ENCODE measurements around the gene MAP3K20. TPM values are rescaled to one million over a fixed set of nuclear protein-coding genes. Genes with fewer than 3 reads are reported as not detected.

Gene MAP3K20
- total RNA-seq, 1 donor from 2014 or later = 11.8 TPM

DNA sequence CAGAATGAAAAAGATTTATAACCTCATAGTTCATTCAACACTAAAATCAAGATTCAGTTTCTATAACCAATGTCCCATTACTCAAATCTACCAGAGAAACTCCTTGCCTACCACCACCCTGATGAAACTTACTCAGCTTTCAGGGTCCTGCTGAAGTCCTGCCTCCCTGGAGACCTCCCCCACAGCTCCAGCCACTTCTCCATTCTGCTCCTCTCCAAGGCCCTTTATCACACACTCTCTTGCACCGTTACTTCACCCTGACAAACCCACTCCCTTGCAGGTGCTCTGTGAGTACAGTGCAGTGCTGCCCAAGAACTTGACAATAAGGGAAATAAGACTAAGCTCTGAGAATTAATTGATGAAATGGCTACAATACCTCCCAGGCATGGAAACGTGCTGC is 195.5 kb downstream of the MAP3K20 start:
- Mint-ChIP-seq H3K4me3 (ENCODE audit: unreplicated experiment) (no peak overlapping the region), H3K36me3 (ENCODE audit: low read depth, unreplicated experiment) (no peaks in the 10 kb centered on the region), H3K27me3 (ENCODE audit: unreplicated experiment) (no peaks in the 10 kb centered on the region), H3K9me3 (ENCODE audit: unreplicated experiment) (no peaks in the 10 kb centered on the region), H3K27ac (ENCODE audit: unreplicated experiment) (no peak overlapping the region), H3K4me1 (ENCODE audit: unreplicated experiment) (no peaks in the 10 kb centered on the region)
- no peak for DNase-seq (ENCODE audit: low spot score)
- TF ChIP-seq, protein P1, sequence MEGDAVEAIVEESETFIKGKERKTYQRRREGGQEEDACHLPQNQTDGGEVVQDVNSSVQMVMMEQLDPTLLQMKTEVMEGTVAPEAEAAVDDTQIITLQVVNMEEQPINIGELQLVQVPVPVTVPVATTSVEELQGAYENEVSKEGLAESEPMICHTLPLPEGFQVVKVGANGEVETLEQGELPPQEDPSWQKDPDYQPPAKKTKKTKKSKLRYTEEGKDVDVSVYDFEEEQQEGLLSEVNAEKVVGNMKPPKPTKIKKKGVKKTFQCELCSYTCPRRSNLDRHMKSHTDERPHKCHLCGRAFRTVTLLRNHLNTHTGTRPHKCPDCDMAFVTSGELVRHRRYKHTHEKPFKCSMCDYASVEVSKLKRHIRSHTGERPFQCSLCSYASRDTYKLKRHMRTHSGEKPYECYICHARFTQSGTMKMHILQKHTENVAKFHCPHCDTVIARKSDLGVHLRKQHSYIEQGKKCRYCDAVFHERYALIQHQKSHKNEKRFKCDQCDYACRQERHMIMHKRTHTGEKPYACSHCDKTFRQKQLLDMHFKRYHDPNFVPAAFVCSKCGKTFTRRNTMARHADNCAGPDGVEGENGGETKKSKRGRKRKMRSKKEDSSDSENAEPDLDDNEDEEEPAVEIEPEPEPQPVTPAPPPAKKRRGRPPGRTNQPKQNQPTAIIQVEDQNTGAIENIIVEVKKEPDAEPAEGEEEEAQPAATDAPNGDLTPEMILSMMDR (IDR thresholded peaks at IDR 0.05; ENCODE audit: unreplicated experiment) = no peak

DNA sequence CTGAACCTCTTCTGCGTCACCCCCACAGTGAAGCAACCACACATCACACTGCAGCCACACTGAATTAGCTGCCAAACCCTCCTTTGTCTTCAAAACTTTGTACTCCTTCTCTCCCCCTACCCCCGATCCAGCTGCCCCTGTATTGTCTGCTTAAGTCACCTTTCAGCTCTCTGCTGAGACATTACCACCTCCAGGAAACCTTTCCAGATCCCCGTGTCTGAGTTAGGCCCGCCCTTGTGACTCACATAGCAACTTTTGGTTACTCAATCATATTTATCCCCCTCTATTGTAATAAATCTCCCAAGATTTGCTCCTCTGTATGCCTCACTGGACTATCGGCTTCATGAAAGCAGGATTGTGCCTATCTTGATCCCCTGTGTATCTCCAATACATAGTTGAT is 196.2 kb downstream of the MAP3K20 start:
- TF ChIP-seq, protein P1 (IDR thresholded peaks at IDR 0.05; ENCODE audit: unreplicated experiment) = no peak
- Mint-ChIP-seq H3K36me3 (ENCODE audit: low read depth, unreplicated experiment) (no peaks in the 10 kb centered on the region), H3K4me1 (ENCODE audit: unreplicated experiment) (no peaks in the 10 kb centered on the region), H3K4me3 (ENCODE audit: unreplicated experiment) (no peak overlapping the region), H3K27me3 (ENCODE audit: unreplicated experiment) (no peaks in the 10 kb centered on the region), H3K9me3 (ENCODE audit: unreplicated experiment) (no peaks in the 10 kb centered on the region), H3K27ac (ENCODE audit: unreplicated experiment) (no peak overlapping the region)
- no peak for DNase-seq (ENCODE audit: low spot score)

DNA sequence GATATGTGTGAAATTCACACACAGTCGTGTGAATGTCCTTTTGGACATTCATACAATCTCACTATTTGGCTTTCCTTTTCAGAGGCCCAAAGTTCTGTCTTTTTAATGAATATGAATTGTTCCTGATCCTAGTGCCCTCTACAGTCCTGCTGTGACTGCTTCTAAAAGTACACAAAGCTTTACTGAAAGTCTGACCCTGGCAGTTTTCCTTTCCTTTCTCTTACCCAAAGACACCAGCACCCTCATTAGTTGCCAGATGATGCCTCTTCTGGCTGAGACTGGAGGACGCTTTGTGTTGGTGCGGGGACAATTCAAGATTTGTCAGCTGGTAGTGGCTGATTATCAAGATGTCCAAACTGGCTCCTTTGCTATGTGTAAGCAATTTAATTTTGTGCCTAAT is 197.2 kb downstream of the MAP3K20 start:
- Mint-ChIP-seq H3K27ac (ENCODE audit: unreplicated experiment) (no peak overlapping the region), H3K36me3 (ENCODE audit: low read depth, unreplicated experiment) (no peaks in the 10 kb centered on the region), H3K4me1 (ENCODE audit: unreplicated experiment) (no peaks in the 10 kb centered on the region), H3K27me3 (ENCODE audit: unreplicated experiment) (no peaks in the 10 kb centered on the region), H3K4me3 (ENCODE audit: unreplicated experiment) (no peak overlapping the region), H3K9me3 (ENCODE audit: unreplicated experiment) (no peaks in the 10 kb centered on the region)
- TF ChIP-seq, protein P1 (IDR thresholded peaks at IDR 0.05; ENCODE audit: unreplicated experiment) = no peak
- no peak for DNase-seq (ENCODE audit: low spot score)

DNA sequence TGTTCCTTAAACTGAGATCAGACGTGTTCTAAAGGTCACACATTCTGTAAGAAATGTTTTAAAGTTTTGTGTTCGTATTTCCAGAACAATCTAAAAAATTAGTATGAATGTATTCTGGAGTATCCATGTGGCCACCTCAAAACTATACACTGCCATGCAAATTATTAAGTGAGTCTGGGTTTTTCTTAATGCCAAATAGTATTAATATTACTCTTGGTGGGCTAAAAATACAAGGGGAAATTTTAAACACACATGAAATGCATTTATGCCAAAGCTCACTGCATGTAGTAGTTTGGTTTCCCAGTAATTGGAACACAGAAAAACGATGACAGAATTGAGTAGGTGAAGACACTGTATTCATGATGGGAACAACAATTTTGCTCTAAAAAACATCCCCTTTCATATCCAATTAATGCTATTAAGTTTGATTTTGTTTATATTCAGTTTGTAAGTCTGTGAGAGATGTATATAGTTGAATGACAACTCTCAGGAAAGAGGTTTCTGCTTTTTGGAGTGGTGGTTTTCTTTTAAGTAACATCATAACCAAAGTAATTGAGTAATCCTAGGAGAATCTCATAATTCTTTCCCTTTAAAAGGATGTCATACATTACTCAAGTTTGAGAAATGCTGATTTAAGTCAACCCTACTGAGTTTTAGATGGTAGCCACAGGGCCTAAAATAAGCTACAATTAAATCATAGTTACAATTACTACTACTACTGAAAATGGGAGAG is 203.3 kb downstream of the MAP3K20 start:
- peaks cover 3% of the 10 kb centered on the region for H3K9me3 Mint-ChIP-seq (ENCODE audit: unreplicated experiment)
- peaks cover 20% of the 10 kb centered on the region for H3K4me1 Mint-ChIP-seq (ENCODE audit: unreplicated experiment)
- DNase-seq (ENCODE audit: low spot score) = no peak

DNA sequence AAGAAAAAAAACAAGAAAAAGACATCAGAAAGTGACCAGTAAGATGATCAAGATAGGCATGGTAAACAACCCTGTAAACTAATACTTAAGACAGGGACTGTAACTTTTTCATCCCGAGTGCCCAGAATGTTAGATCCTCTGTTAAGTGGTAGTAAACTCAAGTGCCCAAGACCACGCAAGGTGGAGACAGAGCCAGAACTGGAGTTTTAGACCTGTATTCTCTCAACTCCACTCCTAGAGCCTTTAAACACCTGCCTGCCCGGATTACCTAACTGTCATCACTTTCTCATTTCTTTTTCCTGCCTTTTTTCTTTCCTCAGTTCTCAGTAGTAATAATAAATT is 203.9 kb downstream of the MAP3K20 start:
- Mint-ChIP-seq H3K4me3 (ENCODE audit: unreplicated experiment) (no peak overlapping the region), H3K36me3 (ENCODE audit: low read depth, unreplicated experiment) (peaks cover 3% of the 10 kb centered on the region), H3K27ac (ENCODE audit: unreplicated experiment) (no peak overlapping the region), H3K27me3 (ENCODE audit: unreplicated experiment) (peaks cover 3% of the 10 kb centered on the region), H3K4me1 (ENCODE audit: unreplicated experiment) (peaks cover 20% of the 10 kb centered on the region), H3K9me3 (ENCODE audit: unreplicated experiment) (peaks cover 3% of the 10 kb centered on the region)
- DNase-seq (ENCODE audit: low spot score) = no peak
- TF ChIP-seq, protein P1 (IDR thresholded peaks at IDR 0.05; ENCODE audit: unreplicated experiment) = no peak

More for the DNA sequence above, 203.3 kb downstream of the MAP3K20 start:
- Mint-ChIP-seq H3K27me3 (ENCODE audit: unreplicated experiment) (peaks cover 3% of the 10 kb centered on the region), H3K4me3 (ENCODE audit: unreplicated experiment) (no peak overlapping the region), H3K36me3 (ENCODE audit: low read depth, unreplicated experiment) (peaks cover 3% of the 10 kb centered on the region), H3K27ac (ENCODE audit: unreplicated experiment) (no peak overlapping the region)
- TF ChIP-seq, protein P1 (IDR thresholded peaks at IDR 0.05; ENCODE audit: unreplicated experiment) = no peak
